BLaER1 (cell line): ENCODE data around the gene RFFL.
"Not testable (repeated sequence)": the region's sequence is repeated elsewhere in the genome, so short reads cannot be mapped to it uniquely, and the experiment has no call there.

Source experiments
- H3K27ac ChIP-seq: shearing (Covaris generic); formaldehyde crosslinking; 2 replicates; pipeline ENCODE4 v1.8.1; 2022
- H3K27me3 ChIP-seq: shearing (Covaris generic); formaldehyde crosslinking; 2 replicates; pipeline ENCODE4 v1.8.1; 2022
- H3K36me3 ChIP-seq: shearing (Covaris generic); formaldehyde crosslinking; 2 replicates; pipeline ENCODE4 v1.8.1; 2022
- H3K4me1 ChIP-seq: shearing (Covaris generic); formaldehyde crosslinking; 2 replicates; pipeline ENCODE4 v1.8.1; 2022
- H3K4me2 ChIP-seq: shearing (Covaris generic); formaldehyde crosslinking; 2 replicates; pipeline ENCODE4 v1.8.1; 2022
- H3K4me3 ChIP-seq: shearing (Covaris generic); formaldehyde crosslinking; 2 replicates; pipeline ENCODE4 v1.8.1; 2022
- H3K9ac ChIP-seq: shearing (Covaris generic); formaldehyde crosslinking; 2 replicates; pipeline ENCODE4 v1.8.1; 2022
- H3K9me3 ChIP-seq: shearing (Covaris generic); formaldehyde crosslinking; 2 replicates; pipeline ENCODE4 v1.8.1; 2022
- H4K20me1 ChIP-seq: shearing (Covaris generic); formaldehyde crosslinking; 2 replicates; pipeline ENCODE4 v1.8.1; 2022
- Cebpa-rat ChIP-seq: shearing (Covaris generic); IDR thresholded peaks from 2 replicates; pipeline ENCODE4 v1.8.1; 2022

The RFFL gene

DNA sequence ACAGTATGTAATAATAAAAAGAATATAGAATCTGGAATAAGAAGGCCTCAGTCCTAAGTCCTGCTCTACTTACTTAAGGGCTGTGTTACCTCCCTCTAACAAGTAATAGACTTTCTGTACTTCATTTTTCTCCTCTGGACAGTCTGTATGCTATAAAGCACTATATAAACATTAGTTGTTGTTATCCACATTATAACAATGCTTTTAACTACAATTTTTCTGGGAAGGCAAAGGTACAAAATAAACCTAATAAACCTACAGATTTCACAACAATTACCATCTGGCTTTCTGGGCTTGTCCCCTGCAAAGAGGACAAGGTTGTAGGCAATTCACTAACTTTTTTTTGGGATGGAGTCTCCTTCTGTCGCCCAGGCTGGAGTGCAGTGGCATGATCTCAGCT, 32.7 kb downstream of the RFFL start:
- TF ChIP-seq Cebpa-rat, result no peak
- H3K4me1 ChIP-seq, result no peaks in the 10 kb centered on the region
- H3K9me3 ChIP-seq, result no peaks in the 10 kb centered on the region
- H3K27ac ChIP-seq, result no peak overlapping the region
- H4K20me1 ChIP-seq, result no peaks in the 10 kb centered on the region
- no peak overlapping the region for H3K4me2 ChIP-seq
- no peak overlapping the region for H3K9ac ChIP-seq
- H3K27me3 ChIP-seq, result no peaks in the 10 kb centered on the region
- no peak overlapping the region for H3K4me3 ChIP-seq
- H3K36me3 ChIP-seq, result peaks cover 7% of the 10 kb centered on the region; the same call in 1 of the 2 replicates

GRCh38 chr17:35028531-35029262, 34.8 kb downstream of the RFFL start:
- Histone ChIP-seq H3K9me3 (no peaks in the 10 kb centered on the region), H3K4me1 (no peaks in the 10 kb centered on the region; the same call in 1 of the 2 replicates), H3K36me3 (peaks cover 7% of the 10 kb centered on the region; the same call in 1 of the 2 replicates), H4K20me1 (no peaks in the 10 kb centered on the region), H3K4me2 (no peak overlapping the region), H3K27ac (no peak overlapping the region), H3K9ac (no peak overlapping the region), H3K27me3 (no peaks in the 10 kb centered on the region), H3K4me3 (no peak overlapping the region)
- no peak for TF ChIP-seq Cebpa-rat

DNA sequence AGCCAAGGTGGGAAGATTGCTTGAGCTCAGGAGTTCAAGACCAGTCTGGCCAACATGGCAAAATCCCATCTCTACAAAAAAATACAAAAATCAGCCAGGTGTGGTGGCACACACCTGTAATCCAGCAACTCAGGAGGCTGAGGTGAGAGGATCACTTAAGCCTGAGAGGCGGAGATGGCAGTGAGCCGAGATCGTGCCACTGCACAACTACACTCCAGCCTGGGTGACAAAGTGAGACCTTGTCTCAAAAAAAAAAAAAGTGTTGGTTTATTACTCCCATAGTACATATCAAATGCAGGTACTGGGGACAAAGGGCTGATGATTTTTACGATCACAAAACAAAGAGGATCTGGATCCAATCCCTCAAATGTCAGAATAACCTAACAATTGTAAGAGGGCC, 35.4 kb downstream of the RFFL start:
- H3K4me2 ChIP-seq, H3K9me3 ChIP-seq, H3K9ac ChIP-seq, H3K36me3 ChIP-seq, H3K4me1 ChIP-seq, H4K20me1 ChIP-seq, H3K27ac ChIP-seq, H3K4me3 ChIP-seq, H3K27me3 ChIP-seq: not testable (repeated sequence)

DNA sequence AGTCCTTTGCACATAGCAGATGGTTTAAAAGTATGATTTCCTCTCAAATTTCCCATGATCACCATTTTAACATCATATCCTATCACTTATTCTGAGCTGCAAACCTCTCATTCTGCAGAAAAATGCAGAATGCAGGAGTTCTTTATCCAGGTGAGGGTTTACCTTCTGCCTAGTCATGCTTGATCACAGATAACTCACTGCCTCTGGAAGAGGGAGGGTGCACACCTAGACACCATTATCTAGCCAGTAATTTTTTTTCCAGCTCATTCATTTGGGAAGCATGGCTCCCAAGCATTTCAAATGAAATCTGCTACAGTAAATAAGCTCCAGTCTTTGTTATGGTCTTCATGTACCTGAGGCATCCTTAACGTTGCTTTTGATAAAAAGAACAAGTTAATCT, 38.0 kb downstream of the RFFL start:
- Histone ChIP-seq H3K27ac (no peak overlapping the region), H3K4me3 (no peak overlapping the region), H3K4me1 (peaks cover 16% of the 10 kb centered on the region), H3K27me3 (no peaks in the 10 kb centered on the region), H3K36me3 (peaks cover 17% of the 10 kb centered on the region; the same call in 1 of the 2 replicates), H3K9ac (no peak overlapping the region), H3K9me3 (no peaks in the 10 kb centered on the region), H4K20me1 (no peaks in the 10 kb centered on the region), H3K4me2 (no peak overlapping the region)
- TF ChIP-seq Cebpa-rat, result no peak

DNA sequence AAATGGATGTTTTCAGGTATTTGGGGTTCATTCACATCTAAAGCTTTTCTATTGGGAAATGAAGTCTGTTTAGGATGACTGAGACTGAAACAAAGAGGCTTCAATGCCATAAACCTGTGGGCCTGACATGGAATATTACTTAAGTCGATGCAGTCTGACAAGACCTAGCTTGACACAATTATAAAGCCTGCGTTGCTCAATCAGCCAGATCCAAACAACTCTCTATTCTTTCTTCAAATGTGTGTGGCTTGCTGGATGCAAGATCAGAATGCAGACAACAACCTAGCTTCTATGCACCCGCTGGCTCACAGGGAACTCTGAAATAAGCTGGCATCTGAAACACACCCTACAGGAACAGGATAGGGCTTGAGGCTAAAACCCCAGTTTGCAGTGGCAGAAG, 40.0 kb downstream of the RFFL start:
- no peak for TF ChIP-seq Cebpa-rat

GRCh38 chr17:35022536-35023063, 40.9 kb downstream of the RFFL start:
- Histone ChIP-seq H3K9ac (peak overlapping the region; percentile 38; the same call in 1 of the 2 replicates), H3K36me3 (peaks cover 21% of the 10 kb centered on the region; the same call in 1 of the 2 replicates), H3K27me3 (no peaks in the 10 kb centered on the region), H3K4me2 (peak overlapping the region; percentile 77), H3K9me3 (no peaks in the 10 kb centered on the region), H3K27ac (no peak overlapping the region), H4K20me1 (no peaks in the 10 kb centered on the region), H3K4me3 (no peak overlapping the region), H3K4me1 (peaks cover 16% of the 10 kb centered on the region)
- no peak for TF ChIP-seq Cebpa-rat

More for the DNA sequence above, 40.0 kb downstream of the RFFL start:
- H3K4me2 ChIP-seq, result no peak overlapping the region
- no peak overlapping the region for H3K4me3 ChIP-seq
- H3K4me1 ChIP-seq, result peaks cover 16% of the 10 kb centered on the region
- H3K9me3 ChIP-seq, result no peaks in the 10 kb centered on the region
- H3K36me3 ChIP-seq, result peaks cover 21% of the 10 kb centered on the region; the same call in 1 of the 2 replicates
- no peaks in the 10 kb centered on the region for H3K27me3 ChIP-seq
- no peak overlapping the region for H3K27ac ChIP-seq
- H3K9ac ChIP-seq, result no peak overlapping the region
- no peaks in the 10 kb centered on the region for H4K20me1 ChIP-seq

GRCh38 chr17:35021520-35022380, 41.8 kb downstream of the RFFL start:
- Histone ChIP-seq H3K36me3 (peaks cover 25% of the 10 kb centered on the region; the same call in 1 of the 2 replicates), H3K27me3 (no peaks in the 10 kb centered on the region), H3K4me3 (no peak overlapping the region), H3K4me2 (peak overlapping the region; percentile 77; the same call in 1 of the 2 replicates), H3K9ac (no peak overlapping the region), H3K9me3 (no peaks in the 10 kb centered on the region), H3K4me1 (peaks cover 16% of the 10 kb centered on the region), H3K27ac (no peak overlapping the region), H4K20me1 (no peaks in the 10 kb centered on the region)
- no peak for TF ChIP-seq Cebpa-rat

DNA sequence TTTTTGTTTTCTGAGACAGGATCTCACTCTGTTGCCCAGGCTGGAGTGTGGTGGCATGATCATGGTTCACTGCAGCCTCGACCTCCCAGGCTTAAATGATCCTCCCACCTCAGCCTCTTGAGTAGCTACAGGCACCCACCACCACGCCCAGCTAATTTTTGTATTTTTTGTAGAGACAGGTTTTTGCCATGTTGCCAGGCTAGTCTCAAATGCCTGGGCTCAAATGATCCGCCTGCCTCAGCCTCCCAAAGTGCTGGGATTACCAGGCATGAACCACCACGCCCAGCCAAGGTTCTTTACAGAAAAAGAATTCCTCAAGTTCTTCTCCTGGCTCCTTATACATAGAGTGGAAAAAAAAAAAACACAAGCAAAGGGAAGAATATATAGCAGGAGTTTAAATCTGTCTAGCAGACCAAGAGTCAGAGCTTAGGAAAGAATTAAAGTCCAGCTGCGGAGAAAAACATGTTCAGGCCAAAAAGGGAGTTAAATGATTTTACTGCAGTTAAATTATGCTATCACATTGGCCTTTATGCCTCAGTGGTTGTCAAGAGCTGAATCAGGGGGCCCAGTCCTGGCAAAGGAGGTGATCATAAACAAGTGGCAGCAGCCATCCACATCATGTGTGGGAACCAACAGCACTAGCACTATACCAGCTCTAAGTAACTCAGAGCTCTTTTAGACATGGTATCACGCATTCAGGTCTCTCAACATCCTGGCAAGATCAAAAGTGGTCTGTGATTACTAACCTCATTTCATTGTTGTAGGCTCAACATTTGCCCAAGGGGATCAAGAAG, 43.9 kb downstream of the RFFL start:
- TF ChIP-seq Cebpa-rat, result no peak
- no peak overlapping the region for H3K27ac ChIP-seq
- H3K4me2 ChIP-seq, result no peak overlapping the region
- peaks cover 16% of the 10 kb centered on the region for H3K4me1 ChIP-seq
- H3K4me3 ChIP-seq, result no peak overlapping the region
- no peaks in the 10 kb centered on the region for H4K20me1 ChIP-seq
- no peaks in the 10 kb centered on the region for H3K27me3 ChIP-seq
- H3K9ac ChIP-seq, result no peak overlapping the region
- peaks cover 39% of the 10 kb centered on the region for H3K36me3 ChIP-seq
- H3K9me3 ChIP-seq, result no peaks in the 10 kb centered on the region

GRCh38 chr17:35018814-35019213, 44.7 kb downstream of the RFFL start:
- no peak overlapping the region for H3K4me3 ChIP-seq
- H3K9me3 ChIP-seq, result no peaks in the 10 kb centered on the region
- H3K4me2 ChIP-seq, result no peak overlapping the region
- H3K27ac ChIP-seq, result no peak overlapping the region
- peaks cover 16% of the 10 kb centered on the region for H3K4me1 ChIP-seq
- no peak overlapping the region for H3K9ac ChIP-seq
- peaks cover 45% of the 10 kb centered on the region for H3K36me3 ChIP-seq
- H4K20me1 ChIP-seq, result no peaks in the 10 kb centered on the region
- H3K27me3 ChIP-seq, result no peaks in the 10 kb centered on the region
- no peak for TF ChIP-seq Cebpa-rat
